GM12874 (cell line): Measurements from ENCODE around the gene RBKS.

Experiments used
- CTCF ChIP-seq: IDR thresholded peaks from 2 replicates; pipeline ENCODE4 v1.5.1; 2011; ENCODE audit warnings: low read depth, mild to moderate bottlenecking, control low read depth, low read length, moderate library complexity; ENCODE audit not compliant: insufficient read depth

The RBKS gene

GRCh38 chr2:27914041-27914804, 24.0 kb upstream of the RBKS start:
- TF ChIP-seq CTCF: no peak

- TF ChIP-seq CTCF: no peak
These were observed 22.3 kb upstream of the RBKS start for GRCh38 chr2:27912512-27912911.

- TF ChIP-seq CTCF: no peak
These were observed 21.4 kb upstream of the RBKS start for GRCh38 chr2:27911458-27912210.

- no peak for TF ChIP-seq CTCF
These were observed 19.7 kb upstream of the RBKS start for GRCh38 chr2:27909901-27910300.

DNA sequence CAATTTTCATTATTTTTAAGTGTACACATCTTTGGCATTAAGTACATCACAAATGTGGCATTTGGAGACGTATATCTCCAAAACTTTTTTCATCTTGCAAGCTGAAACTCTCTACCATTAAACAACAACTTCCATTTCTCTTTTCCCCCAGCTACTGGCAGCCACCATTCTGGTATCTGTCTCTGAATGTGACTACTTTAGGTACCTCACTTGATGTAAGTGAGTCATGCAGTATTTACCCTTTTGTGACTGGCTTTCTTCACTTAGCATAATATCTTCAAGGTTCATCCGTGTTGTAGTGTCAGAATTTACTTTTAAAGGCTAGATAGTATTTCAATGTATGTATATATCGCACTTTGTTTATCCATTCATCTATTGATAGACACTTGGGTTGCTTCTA, 17.4 kb upstream of the RBKS start:
- TF ChIP-seq CTCF: no peak

- TF ChIP-seq CTCF: no peak
These were observed 15.9 kb upstream of the RBKS start for GRCh38 chr2:27906074-27906473.

DNA sequence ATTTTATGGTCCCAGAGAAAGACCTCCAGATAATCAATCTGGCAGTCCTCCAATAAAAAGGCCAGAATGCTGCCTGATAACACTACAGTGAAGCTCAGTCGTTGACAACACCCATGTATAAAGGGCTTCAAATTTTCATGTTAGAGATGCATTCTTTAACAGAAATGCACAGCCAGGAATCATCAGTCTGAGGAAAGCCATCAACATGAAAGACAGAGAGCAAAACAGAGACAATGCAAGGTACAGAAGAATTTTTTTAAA, 14.1 kb upstream of the RBKS start:
- TF ChIP-seq CTCF: no peak
